Measurements from ENCODE around the gene SPNS3.

- TF ChIP-seq POLR2A (IDR thresholded peaks at IDR 0.05), result no peak
- TF ChIP-seq CTCF (IDR thresholded peaks at IDR 0.05), result no peak
Observed at GRCh38 chr17:4515501-4515900, 81.8 kb downstream of the SPNS3 start.
